Peyer's patch (tissue), 4 donors: ENCODE measurements around the gene GMEB1.

ENCODE experiments used
- POLR2A ChIP-seq, 2 donors: fragments of 450-650 bp; IDR thresholded peaks; one replicate each; pipeline ENCODE4 v1.5.1; 2017; ENCODE audit warnings: antibody characterized with exemption in 2 of 2, mild to moderate bottlenecking in 2 of 2, moderate library complexity in 2 of 2
- TF ChIP-seq, protein P1 (sequence below), 6 experiments: fragments of 450-650 bp in 4 of 6; fragments of 200-600 bp in 2 of 6; sonication (generic) in 1 of 6; IDR thresholded peaks; one replicate each; pipeline ENCODE4 v1.5.1; 2017 to 2019; ENCODE audit warnings: antibody characterized with exemption in 6 of 6, mild to moderate bottlenecking in 3 of 6, moderate library complexity in 1 of 6

DNA sequence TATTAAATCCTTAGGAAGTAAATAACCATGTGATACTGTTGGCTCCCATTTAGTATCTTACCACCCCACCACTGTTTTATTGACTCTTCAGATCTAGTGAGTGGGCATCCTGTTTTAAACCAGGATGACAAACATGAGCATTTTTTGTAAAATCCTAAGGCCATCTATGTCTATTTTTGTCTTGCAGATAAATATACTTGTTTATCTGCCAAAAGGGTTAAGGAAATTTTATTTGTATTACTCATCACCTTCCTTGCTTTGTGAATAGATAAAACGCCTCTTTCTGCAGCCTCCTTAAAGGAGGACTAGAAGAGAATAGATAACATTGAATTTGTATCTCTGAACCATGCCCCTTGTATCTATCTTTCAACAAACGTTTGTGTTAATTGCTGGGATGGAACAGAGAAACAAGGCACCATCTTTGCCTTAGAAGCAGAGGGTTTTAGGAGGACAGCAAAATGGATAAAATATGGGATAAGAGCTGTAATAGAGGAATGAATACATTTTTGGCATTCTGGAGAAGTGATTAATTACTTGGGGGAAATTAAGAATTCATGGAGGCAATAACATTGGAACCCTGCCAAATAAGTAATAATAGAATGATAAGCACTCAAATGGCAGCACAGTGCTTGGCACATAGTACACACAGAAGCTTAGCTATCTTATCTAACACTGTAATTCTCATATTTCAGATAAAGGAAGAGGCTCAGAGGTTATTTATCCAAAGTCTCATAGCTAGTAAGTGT is 82.9 kb downstream of the GMEB1 start:
- no peak for TF ChIP-seq POLR2A (IDR thresholded peaks at IDR 0.05)
- TF ChIP-seq, protein P1, sequence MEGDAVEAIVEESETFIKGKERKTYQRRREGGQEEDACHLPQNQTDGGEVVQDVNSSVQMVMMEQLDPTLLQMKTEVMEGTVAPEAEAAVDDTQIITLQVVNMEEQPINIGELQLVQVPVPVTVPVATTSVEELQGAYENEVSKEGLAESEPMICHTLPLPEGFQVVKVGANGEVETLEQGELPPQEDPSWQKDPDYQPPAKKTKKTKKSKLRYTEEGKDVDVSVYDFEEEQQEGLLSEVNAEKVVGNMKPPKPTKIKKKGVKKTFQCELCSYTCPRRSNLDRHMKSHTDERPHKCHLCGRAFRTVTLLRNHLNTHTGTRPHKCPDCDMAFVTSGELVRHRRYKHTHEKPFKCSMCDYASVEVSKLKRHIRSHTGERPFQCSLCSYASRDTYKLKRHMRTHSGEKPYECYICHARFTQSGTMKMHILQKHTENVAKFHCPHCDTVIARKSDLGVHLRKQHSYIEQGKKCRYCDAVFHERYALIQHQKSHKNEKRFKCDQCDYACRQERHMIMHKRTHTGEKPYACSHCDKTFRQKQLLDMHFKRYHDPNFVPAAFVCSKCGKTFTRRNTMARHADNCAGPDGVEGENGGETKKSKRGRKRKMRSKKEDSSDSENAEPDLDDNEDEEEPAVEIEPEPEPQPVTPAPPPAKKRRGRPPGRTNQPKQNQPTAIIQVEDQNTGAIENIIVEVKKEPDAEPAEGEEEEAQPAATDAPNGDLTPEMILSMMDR (IDR thresholded peaks at IDR 0.05) = no peak
